SIG-M5 (cell line): ENCODE data around the gene LTC4S.

Experiments used
- DNase-seq: peaks from one replicate; lab custom pipeline; 2025; lab: John Stamatoyannopoulos, UW

LTC4S gene

DNA sequence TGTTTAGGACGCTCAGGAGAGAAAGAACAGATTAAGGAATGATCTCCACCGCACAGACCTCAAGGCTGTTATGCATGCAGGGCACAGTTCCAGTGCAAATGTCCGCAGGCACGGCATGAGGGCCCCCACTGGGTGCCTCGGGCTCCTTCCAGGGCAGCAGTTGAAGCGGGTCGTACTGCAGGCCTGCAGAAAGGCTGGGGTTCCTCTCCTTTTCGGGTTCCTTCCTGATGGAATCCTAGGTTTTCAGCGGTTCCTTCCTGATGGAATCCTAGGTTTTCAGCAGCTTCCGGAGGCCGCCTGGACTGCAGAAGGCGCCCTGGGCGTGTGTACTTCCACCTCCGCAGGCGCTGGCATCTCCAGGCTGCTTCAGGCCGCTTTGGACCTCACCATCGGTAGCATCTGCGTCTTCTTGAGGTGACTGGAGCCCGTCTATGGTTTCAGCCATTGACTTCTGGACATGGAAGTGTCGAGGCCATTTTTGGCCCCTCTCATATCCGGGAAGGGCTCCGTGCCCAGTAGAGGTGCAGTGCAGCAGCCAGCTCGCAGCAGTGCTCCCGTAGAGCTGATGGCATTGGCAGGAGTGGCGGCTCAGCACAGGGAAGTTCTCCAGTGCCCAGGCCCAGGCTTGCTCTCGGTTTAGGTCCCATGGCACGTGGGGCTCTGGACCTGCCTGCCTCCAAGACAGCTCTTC is 18.5 kb downstream of the LTC4S start:
- no peak for DNase-seq

- DNase-seq, result no peak
Observed at GRCh38 chr5:179812997-179813607, 19.3 kb downstream of the LTC4S start.

DNA sequence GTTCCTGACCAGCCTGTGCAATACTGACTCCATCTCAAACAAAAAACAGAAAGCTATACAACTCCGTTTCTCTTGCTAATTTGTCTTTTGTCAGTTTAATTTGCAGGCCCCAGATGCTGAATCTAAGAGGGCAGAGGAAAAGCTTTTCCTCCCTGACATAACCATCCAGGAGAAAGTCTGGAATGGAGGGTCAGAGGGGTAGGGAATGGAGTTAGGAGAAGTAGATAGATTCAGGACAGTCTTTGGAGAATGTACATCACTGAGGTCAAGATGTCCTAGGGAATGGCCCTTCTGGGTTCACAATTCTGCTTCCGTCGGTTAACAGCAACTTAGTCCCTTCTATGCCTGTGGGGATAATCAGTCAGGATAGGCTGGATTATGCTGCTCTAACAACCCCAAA is 20.3 kb downstream of the LTC4S start:
- DNase-seq, result no peak

- DNase-seq, result no peak
Observed at GRCh38 chr5:179815491-179816249, 21.9 kb downstream of the LTC4S start.

DNA sequence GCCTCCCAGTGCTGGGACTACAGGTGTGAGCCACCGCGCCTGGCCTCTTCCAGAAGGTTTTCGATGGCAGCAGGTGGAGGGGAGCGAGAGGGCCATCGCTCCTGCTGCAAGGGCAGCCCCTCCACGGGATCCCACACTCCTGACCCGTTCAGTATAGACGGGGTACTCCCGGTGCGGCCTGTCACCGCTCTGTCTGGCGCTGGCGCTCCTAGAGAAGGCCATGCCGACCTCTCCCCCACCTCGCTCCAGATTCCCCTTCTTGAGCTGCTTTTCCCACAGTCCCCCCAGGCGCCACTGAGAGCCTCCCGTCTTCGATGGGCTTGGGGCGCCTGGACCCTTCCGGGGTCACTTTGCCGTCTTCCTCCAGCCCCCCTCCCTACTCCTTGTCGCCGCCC is 22.6 kb downstream of the LTC4S start:
- DNase-seq, result no peak

DNA sequence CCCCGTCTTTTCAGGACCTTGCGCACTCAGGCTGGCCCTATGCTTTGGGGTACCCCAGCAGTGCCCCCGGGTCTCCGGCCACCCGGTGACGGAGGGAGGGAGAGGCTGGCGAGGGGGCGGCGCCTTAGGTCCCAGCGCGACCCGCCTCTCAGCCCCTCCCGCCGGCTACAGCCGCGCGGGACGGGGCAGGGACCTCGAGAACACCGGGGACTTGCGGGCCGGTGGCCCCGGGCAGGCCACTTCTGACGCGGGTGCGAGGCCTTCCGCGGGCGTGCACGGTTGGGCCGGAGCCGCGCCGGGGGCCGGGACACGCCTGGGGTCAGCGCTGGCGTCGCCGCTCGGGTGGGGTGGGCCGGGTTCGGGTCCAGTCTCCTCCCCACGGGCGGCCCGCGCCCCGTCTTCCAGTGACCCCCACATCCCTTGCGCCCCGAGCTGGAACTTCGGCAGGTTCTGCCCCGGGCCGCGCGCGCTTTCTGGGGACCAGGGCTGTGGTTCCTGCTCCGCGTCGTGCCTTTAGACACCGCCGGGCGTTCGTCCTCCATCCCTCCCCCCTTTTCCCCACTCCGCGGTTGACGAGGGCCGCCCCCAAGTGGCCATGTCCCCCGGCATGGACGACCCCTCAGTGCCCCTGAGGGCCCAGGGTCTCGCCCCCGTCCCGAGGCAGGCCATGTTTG is 23.1 kb downstream of the LTC4S start:
- no peak for DNase-seq

DNA sequence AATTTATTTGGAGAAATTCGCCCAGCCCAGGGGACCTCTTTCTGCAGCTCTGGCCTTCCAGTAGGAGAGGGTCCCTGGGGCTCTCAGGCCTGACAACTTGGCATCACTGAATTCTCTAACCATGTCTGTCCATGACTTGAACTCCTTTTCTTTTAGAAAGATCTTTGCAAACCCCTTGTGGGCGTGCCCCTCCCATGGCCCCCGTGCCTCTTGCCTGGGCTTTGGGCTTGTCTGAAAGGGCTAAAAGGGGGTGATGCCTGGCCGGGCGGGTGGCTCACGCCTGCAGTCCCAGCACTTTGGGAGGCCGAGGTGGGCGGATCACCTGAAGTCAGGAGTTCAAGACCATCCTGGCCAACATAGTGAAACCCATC is 23.7 kb downstream of the LTC4S start:
- DNase-seq, result no peak

GRCh38 chr5:179817890-179818745 is 24.3 kb downstream of the LTC4S start:
- DNase-seq, result no peak

DNA sequence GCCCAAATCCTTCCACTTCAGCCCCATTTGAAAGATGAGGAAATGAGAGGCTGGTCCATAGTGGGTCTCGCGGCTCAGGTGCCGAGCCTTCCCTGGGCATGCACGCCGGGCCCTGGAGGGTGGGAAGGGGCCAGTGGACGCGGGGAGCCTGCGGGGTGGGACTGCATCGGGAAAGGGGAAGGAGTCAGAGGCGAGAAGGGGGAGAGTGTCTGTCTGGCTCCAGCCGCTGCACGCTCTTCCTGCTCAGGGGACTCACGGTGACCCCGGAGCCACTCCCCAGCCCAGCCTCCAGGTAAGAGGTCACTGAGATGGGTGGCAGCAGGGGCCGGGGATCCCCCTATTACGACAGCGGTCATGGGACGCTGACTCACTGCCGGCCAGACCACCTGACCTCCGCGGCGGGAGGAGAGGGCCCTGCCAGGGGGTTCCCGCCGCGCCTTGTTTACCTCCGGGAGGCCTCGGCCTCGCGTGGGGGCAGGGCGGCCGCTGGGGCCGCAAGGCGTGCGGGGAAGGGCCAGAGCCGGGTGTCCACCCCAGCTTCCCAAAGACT is 25.0 kb downstream of the LTC4S start:
- no peak for DNase-seq

- DNase-seq, result no peak
Observed at GRCh38 chr5:179819296-179820126, 25.7 kb downstream of the LTC4S start.

DNA sequence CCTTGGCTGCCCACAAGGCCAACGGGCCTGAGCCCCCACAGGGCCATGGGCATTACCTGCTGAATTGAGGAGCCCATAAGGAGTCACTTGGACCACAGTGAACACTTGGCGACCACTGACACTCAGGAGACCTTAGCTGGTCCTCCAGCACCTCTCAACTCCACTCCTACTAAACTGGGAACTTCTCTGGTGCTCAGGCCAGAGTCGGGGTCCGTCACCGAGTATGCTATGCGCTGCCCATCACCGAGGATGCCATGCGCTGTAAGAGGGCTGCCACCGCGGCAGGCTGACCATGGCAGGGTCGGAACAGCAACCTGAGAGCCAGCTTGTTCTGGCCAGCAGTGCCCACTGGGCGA is 26.3 kb downstream of the LTC4S start:
- DNase-seq, result no peak

DNA sequence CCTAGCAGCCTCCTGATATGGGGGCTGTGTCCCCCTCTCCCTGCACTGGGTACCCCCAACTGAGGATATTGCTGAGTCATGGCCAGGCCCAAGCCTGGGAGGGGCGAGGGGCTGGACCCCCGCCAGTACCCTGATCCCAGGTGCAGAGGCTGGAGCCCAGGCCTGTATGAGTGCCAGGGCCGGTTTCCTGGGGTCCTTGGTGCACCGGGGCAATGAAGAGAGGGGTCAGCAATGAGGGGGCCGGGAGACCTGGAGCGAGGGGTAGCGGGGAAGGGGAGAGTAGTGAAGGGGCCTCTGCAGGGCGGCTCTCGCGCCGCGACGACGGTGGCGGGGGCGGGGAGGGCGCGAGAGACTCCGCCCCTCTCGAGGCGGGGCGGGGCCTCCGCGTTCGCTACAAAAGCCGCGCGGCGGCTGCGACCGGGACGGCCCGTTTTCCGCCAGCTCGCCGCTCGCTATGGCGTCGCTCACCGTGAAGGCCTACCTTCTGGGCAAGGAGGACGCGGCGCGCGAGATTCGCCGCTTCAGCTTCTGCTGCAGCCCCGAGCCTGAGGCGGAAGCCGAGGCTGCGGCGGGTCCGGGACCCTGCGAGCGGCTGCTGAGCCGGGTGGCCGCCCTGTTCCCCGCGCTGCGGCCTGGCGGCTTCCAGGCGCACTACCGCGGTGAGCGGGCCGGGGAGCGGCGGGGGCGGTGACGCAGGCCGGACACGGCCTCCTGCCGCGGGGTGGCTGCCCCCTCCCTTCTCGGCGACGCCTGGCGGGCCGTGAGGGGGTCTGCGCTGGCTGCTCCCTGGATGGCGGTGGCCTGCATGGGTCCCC is 26.9 kb downstream of the LTC4S start, which contains the start of gene SQSTM1:
SQSTM1 (plus strand) TSS at position 423 of the 815 bp plus-strand sequence; CDS start at position 455, 32 bp downstream.
- no peak for DNase-seq

GRCh38 chr5:179821298-179822058 is 27.7 kb downstream of the LTC4S start:
- no peak for DNase-seq

DNA sequence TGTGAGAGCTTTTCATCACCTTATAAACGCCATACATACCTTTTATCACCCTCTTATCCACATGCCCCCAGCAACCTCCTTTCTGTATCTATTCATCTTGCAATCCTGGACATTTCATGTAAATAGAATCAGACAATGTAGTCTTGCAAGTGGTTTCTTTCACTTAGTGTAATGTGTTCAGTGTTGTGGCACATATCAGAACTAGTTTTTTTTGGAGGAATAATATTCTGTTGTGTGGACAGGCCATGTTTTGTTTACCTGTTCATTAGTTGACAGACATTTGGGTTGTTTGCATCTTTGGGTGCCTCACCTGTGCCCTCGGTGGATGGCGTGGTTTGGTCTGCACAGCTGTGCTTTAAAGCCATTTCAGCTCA is 28.3 kb downstream of the LTC4S start:
- no peak for DNase-seq

GRCh38 chr5:179822444-179822990 is 28.7 kb downstream of the LTC4S start:
- no peak for DNase-seq

GRCh38 chr5:179823937-179824744 is 30.4 kb downstream of the LTC4S start:
- no peak for DNase-seq

DNA sequence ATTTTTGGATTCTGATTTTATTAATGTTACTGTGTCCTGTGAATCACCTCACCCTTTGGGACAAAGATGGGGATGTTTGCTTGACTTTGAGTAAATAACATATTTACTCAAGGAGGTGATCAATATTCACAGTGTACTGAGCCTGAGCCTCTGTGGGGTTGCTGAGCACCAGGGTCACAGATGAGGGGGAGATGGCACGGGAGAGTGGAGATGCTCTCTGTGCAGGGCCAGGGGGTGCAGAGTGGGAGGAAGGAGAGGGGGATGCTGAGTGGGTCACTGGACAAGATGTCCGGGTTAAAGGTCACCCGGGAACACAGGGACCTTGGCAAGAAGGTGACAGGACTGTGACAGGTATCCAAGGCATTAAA is 30.9 kb downstream of the LTC4S start:
- no peak for DNase-seq

DNA sequence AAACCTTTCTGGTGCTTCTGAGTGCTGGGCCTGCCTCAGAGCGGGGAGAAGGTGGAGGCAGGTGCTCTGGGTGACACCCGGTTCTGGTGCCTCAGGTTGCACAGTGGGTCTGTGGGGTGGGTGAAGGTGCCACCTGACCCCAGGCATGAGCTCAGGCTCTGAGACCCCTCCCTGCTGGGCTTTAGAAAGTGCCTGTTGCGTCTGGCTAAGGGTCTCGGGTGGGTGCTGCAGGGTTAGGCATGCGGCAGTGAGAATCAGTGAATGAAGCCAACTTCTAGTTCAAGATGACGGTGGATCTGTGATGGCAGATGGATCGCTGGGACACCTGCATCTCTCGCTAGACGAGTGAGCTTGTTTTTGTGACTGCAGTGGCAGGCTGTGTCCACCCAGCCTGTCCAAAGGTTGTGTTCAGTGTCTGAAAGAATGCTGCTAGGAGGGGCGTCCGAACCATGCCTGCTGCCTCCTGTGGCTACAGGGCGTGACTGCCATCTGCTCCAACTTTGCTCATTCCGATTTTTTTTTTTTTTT is 31.9 kb downstream of the LTC4S start:
- DNase-seq, result no peak
